Measurements from ENCODE around the gene STKLD1. TPM values are rescaled to one million over a fixed set of nuclear protein-coding genes. Genes with fewer than 3 reads are reported as not detected.

The STKLD1 gene
- total and polyA plus RNA-seq, 4 donors: 1.2 to 7.5 (median 3.0) TPM

DNA sequence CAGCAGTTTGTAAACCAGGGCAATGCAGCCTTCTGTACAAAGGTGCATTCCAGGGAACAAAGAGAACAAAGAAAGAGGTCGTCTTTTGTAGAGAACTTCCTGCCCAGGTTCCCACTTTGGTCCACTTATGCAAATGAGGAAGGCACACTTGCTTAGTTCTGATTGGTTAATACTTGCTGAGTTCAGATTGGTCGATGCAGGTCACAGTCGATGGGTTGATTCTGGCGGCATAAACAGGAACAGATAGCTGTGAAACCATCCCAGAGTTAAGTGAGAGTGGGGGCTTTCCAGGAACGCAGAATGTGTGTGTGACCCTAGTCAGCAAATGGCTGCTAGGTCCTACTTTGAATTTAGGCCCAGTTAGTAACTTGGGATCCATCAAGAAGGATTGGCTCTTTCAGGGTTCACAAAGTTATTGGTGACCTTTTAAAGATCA, 44.2 kb downstream of the STKLD1 start:
- Histone ChIP-seq H3K4me1 (ENCODE audit: control insufficient read depth, insufficient read depth, low read length) (peaks cover 28% of the 10 kb centered on the region), H3K27ac (ENCODE audit: low read depth, low read length) (no peak overlapping the region), H3K9me3 (ENCODE audit: control insufficient read depth, insufficient read depth, low read length) (no peaks in the 10 kb centered on the region), H3K36me3 (ENCODE audit: control insufficient read depth, insufficient read depth, low read length) (peaks cover 17% of the 10 kb centered on the region), H3K4me3 (ENCODE audit: low read depth, low read length) (no peak overlapping the region), H3K27me3 (ENCODE audit: control insufficient read depth, insufficient read depth, low read length) (no peaks in the 10 kb centered on the region)
- no peak for DNase-seq (ENCODE audit: low read depth in 4 of 6, low spot score in 6 of 6)
- 70% methylated on average over 5 of the region's 5 CpGs for WGBS (ENCODE audit: insufficient coverage)

DNA sequence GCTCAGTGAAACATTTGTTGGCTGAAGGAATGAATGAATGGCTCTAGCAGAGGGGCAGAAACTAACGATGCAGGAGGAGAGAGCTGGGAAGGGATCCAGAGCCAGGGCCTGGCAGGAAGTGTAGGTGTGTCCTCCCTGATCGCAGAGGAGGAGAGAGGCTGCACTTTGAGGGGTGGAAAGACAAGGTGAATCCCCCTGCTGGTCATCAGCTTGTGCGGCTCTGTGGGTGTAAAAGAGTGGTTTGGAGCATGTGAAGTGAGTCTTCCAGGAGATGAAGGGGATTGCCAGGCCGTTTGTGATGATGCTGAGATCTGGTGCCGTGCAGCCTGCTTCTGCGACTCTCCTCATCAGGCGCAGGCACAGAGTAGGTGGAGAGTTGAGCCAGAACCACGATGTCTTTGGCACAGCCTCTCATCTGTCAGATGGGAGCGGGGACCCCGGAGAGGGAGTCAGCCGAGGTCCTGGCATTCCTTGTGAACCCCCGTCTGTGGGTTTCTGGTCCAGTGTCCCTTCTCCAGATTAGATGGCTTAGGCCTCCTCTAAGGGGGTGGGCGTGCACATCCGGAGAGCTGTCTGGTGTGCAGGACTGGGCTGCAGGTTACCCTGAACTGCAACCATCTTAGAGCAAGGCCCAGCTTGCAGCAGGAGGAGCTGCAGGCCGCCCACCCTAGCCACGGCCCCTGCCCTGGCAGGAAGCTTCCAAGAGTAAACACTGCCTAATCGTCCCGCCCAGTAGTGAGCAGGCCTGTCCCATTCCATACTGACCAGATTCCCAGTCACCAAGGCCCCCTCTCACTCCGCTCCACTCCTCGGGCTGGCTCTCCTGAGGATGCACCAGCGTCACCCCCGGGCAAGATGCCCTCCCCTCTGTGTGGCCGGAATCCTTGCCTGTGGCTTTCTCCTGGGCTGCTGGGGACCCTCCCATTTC, 45.7 kb downstream of the STKLD1 start, which contains the start of gene ADAMTS13:
Gene ADAMTS13, plus strand, starts transcription at position 753 of the 928 bp plus-strand sequence. Its CDS starts 77 bp downstream, at position 830.
- no peak for DNase-seq (ENCODE audit: low read depth in 4 of 6, low spot score in 6 of 6)
- H3K4me3 ChIP-seq (ENCODE audit: low read depth, low read length): no peak within 1 kb of the TSS
- peaks cover 20% of the 10 kb centered on the region for H3K4me1 ChIP-seq (ENCODE audit: control insufficient read depth, insufficient read depth, low read length)
- peaks cover 26% of the 10 kb centered on the region for H3K36me3 ChIP-seq (ENCODE audit: control insufficient read depth, insufficient read depth, low read length)
- peaks cover 3% of the 10 kb centered on the region for H3K27me3 ChIP-seq (ENCODE audit: control insufficient read depth, insufficient read depth, low read length)
- 51% methylated on average over 23 of the region's 23 CpGs for WGBS (ENCODE audit: insufficient coverage)
- H3K9me3 ChIP-seq (ENCODE audit: control insufficient read depth, insufficient read depth, low read length): no peaks in the 10 kb centered on the region
- no peak within 1 kb of the TSS for H3K27ac ChIP-seq (ENCODE audit: low read depth, low read length)

DNA sequence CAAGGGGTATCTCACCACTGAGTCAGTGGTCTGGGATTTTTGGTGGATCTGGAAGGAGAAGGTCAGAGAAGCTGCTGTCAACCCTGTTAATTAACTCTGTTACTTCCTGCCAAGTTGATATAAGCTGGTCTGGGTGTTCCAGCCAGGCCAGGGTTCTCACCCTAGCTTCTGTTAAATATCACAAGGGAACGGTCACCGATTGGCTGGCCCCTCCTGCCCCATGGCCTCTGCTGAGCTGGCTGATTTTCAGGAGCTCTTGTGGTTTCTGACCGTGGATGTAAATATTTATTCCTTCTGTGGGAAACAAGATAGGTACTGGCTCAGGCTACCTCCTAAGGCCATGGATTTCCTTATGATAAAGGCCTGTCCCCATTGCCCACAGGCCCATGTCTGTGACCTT, 47.0 kb downstream of the STKLD1 start:
- 89% methylated on average over 3 of the region's 3 CpGs for WGBS (ENCODE audit: insufficient coverage)
- H3K36me3 ChIP-seq (ENCODE audit: control insufficient read depth, insufficient read depth, low read length): peaks cover 26% of the 10 kb centered on the region
- no peak overlapping the region for H3K4me3 ChIP-seq (ENCODE audit: low read depth, low read length)
- H3K4me1 ChIP-seq (ENCODE audit: control insufficient read depth, insufficient read depth, low read length): peaks cover 12% of the 10 kb centered on the region
- no peak for DNase-seq (ENCODE audit: low read depth in 4 of 6, low spot score in 6 of 6)
- H3K27ac ChIP-seq (ENCODE audit: low read depth, low read length): no peak overlapping the region
- H3K9me3 ChIP-seq (ENCODE audit: control insufficient read depth, insufficient read depth, low read length): no peaks in the 10 kb centered on the region
- H3K27me3 ChIP-seq (ENCODE audit: control insufficient read depth, insufficient read depth, low read length): peaks cover 16% of the 10 kb centered on the region

DNA sequence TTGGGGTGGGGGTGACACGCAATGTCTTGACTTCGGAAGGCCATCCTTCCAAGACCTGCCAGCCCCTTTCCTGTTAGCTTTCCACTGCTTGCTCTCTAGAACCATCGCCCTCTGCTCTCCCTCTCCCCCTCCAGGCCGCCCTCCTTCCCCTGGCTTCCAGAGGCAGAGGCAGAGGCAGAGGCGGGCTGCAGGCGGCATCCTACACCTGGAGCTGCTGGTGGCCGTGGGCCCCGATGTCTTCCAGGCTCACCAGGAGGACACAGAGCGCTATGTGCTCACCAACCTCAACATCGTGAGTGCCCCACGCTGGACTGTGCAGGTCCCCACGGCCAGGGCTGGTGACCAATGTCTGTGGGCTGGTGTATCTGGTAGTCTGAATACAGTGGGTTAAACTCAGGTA, 48.0 kb downstream of the STKLD1 start:
- 87% methylated on average over 8 of the region's 12 CpGs for WGBS (ENCODE audit: insufficient coverage)
- H3K27me3 ChIP-seq (ENCODE audit: control insufficient read depth, insufficient read depth, low read length): peaks cover 18% of the 10 kb centered on the region

DNA sequence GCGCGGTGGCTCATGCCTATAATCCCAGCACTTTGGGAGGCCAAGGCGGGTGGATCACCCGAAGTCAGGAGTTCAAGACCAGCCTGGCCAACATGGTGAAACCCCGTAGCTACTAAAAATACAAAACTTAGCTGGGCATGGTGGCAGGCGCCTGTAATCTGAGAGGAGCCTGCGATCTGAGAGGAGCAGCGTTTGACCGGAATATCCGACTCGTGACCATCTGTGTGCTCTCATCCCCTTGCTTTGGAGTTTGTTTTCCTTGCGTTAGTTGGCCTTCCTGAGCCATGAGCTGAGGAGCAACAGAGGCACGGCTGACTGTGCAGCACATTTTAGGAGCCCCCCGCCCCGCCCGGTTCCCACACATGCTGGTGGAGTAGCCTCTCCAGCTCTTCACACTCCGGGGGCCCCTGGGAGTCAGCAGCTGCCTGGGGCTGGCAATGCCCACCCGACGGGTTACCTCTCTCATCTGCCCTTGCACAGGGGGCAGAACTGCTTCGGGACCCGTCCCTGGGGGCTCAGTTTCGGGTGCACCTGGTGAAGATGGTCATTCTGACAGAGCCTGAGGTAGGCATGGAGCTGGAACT, 49.0 kb downstream of the STKLD1 start:
- Histone ChIP-seq H3K4me1 (ENCODE audit: control insufficient read depth, insufficient read depth, low read length) (peaks cover 3% of the 10 kb centered on the region), H3K4me3 (ENCODE audit: low read depth, low read length) (no peak overlapping the region), H3K27ac (ENCODE audit: low read depth, low read length) (no peak overlapping the region), H3K36me3 (ENCODE audit: control insufficient read depth, insufficient read depth, low read length) (peaks cover 26% of the 10 kb centered on the region), H3K9me3 (ENCODE audit: control insufficient read depth, insufficient read depth, low read length) (no peaks in the 10 kb centered on the region), H3K27me3 (ENCODE audit: control insufficient read depth, insufficient read depth, low read length) (peaks cover 18% of the 10 kb centered on the region)
- no peak for DNase-seq (ENCODE audit: low read depth in 4 of 6, low spot score in 6 of 6)
- WGBS (ENCODE audit: insufficient coverage): 91% methylated on average over 22 of the region's 22 CpGs

More for the DNA sequence above, 48.0 kb downstream of the STKLD1 start:
- DNase-seq (ENCODE audit: low read depth in 4 of 6, low spot score in 6 of 6): no peak
- H3K36me3 ChIP-seq (ENCODE audit: control insufficient read depth, insufficient read depth, low read length): peaks cover 26% of the 10 kb centered on the region
- H3K9me3 ChIP-seq (ENCODE audit: control insufficient read depth, insufficient read depth, low read length): no peaks in the 10 kb centered on the region
- H3K27ac ChIP-seq (ENCODE audit: low read depth, low read length): no peak overlapping the region
- peaks cover 3% of the 10 kb centered on the region for H3K4me1 ChIP-seq (ENCODE audit: control insufficient read depth, insufficient read depth, low read length)
- H3K4me3 ChIP-seq (ENCODE audit: low read depth, low read length): no peak overlapping the region

DNA sequence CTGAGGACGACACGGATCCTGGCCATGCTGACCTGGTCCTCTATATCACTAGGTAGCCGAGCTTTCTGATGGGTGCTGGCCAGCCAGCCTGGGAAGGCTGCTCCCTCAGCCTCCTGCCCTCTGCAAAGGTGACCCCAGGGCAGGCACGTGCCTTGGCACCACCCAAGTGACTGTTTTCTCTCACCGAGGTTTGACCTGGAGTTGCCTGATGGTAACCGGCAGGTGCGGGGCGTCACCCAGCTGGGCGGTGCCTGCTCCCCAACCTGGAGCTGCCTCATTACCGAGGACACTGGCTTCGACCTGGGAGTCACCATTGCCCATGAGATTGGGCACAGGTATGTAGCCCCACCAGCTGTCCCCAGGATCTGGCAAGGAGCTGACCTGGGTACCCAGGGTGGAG, 49.8 kb downstream of the STKLD1 start:
- peaks cover 3% of the 10 kb centered on the region for H3K4me1 ChIP-seq (ENCODE audit: control insufficient read depth, insufficient read depth, low read length)
- peaks cover 19% of the 10 kb centered on the region for H3K27me3 ChIP-seq (ENCODE audit: control insufficient read depth, insufficient read depth, low read length)
- no peaks in the 10 kb centered on the region for H3K9me3 ChIP-seq (ENCODE audit: control insufficient read depth, insufficient read depth, low read length)
- no peak overlapping the region for H3K4me3 ChIP-seq (ENCODE audit: low read depth, low read length)
- 88% methylated on average over 11 of the region's 11 CpGs for WGBS (ENCODE audit: insufficient coverage)
- peaks cover 26% of the 10 kb centered on the region for H3K36me3 ChIP-seq (ENCODE audit: control insufficient read depth, insufficient read depth, low read length)
- DNase-seq (ENCODE audit: low read depth in 4 of 6, low spot score in 6 of 6): no peak
- no peak overlapping the region for H3K27ac ChIP-seq (ENCODE audit: low read depth, low read length)

DNA sequence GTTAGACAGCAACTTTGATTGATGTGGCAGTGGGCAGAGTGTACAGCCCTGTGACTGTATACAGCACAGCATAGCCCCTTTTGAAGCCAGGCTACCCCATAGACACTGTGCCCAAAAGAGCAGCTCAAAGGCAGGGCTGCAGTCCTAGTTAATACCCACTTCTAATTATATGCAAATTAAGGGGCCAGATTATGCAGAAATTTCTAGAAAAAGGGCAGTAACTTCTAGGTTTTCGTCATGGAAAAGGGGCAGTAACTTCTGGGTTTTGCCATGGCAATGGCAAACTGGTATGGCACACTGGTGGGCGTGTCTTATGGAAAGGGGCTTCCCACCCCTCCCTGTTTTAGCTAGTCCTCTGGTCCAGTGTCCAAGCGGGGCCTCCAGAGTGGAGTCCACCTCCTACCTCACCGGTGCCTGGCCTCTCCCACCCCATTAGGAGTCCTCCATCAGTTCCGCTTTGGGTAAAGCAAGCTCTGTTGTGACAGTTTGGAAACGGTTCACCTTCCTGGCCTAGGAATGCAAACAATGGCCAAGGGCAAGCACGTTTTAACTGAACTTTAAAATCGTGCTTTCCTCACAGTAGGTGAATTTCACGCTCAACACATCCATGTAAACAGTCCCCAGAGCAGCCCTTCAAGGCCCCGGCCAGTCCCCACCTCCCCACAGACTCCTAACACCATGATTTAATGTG, 51.6 kb downstream of the STKLD1 start:
- Histone ChIP-seq H3K36me3 (ENCODE audit: control insufficient read depth, insufficient read depth, low read length) (peaks cover 26% of the 10 kb centered on the region), H3K4me3 (ENCODE audit: low read depth, low read length) (no peak overlapping the region), H3K9me3 (ENCODE audit: control insufficient read depth, insufficient read depth, low read length) (no peaks in the 10 kb centered on the region), H3K27me3 (ENCODE audit: control insufficient read depth, insufficient read depth, low read length) (peaks cover 19% of the 10 kb centered on the region), H3K27ac (ENCODE audit: low read depth, low read length) (no peak overlapping the region), H3K4me1 (ENCODE audit: control insufficient read depth, insufficient read depth, low read length) (peaks cover 3% of the 10 kb centered on the region)
- no peak for DNase-seq (ENCODE audit: low read depth in 4 of 6, low spot score in 6 of 6)
- 59% methylated on average over 7 of the region's 10 CpGs for WGBS (ENCODE audit: insufficient coverage)

DNA sequence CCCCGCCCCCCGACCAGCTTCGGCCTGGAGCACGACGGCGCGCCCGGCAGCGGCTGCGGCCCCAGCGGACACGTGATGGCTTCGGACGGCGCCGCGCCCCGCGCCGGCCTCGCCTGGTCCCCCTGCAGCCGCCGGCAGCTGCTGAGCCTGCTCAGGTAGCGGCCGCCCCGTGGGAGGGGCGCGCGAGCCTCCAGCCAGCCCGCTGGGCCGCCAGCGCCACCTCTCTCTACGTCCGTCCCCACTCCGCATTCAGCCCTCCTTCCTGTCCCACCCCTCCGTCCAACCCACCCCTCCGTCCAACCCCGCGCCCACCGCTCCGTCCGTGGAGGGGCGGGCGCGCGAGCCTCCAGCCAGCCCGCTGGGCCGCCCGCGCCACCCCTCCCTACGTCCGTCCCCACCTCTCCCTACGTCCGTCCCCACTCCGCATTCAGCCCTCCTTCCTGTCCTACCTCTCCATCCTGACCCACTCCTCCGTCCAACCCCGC, 52.5 kb downstream of the STKLD1 start:
- Histone ChIP-seq H3K9me3 (ENCODE audit: control insufficient read depth, insufficient read depth, low read length) (no peaks in the 10 kb centered on the region), H3K36me3 (ENCODE audit: control insufficient read depth, insufficient read depth, low read length) (peaks cover 30% of the 10 kb centered on the region), H3K4me1 (ENCODE audit: control insufficient read depth, insufficient read depth, low read length) (peaks cover 3% of the 10 kb centered on the region), H3K4me3 (ENCODE audit: low read depth, low read length) (no peak overlapping the region), H3K27ac (ENCODE audit: low read depth, low read length) (no peak overlapping the region), H3K27me3 (ENCODE audit: control insufficient read depth, insufficient read depth, low read length) (peaks cover 19% of the 10 kb centered on the region)
- DNase-seq (ENCODE audit: low read depth in 4 of 6, low spot score in 6 of 6): no peak
- 1% methylated on average over 50 of the region's 57 CpGs for WGBS (ENCODE audit: insufficient coverage)

DNA sequence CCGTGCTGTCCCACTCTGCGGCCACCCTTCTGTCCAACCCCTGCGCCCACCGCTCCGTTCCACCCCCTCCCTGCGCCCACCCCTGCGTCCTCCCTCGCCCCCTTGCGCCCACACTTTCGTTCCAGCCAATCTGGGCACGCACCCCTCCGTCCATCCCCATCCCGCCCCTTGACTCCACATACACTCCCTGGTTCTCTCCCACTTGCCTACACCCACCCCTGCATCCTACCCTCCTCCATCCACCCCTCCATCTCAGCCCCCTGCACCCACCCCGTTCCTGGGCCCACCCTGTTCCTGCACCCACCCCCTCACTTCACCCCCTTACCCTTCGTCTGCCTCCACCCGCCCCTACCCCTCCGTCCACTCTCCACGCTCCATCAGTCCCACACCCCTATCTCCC, 53.0 kb downstream of the STKLD1 start:
- peaks cover 19% of the 10 kb centered on the region for H3K27me3 ChIP-seq (ENCODE audit: control insufficient read depth, insufficient read depth, low read length)
- H3K4me1 ChIP-seq (ENCODE audit: control insufficient read depth, insufficient read depth, low read length): peaks cover 3% of the 10 kb centered on the region
- peaks cover 26% of the 10 kb centered on the region for H3K36me3 ChIP-seq (ENCODE audit: control insufficient read depth, insufficient read depth, low read length)
- WGBS (ENCODE audit: insufficient coverage): 3% methylated on average over 15 of the region's 18 CpGs
- no peak for DNase-seq (ENCODE audit: low read depth in 4 of 6, low spot score in 6 of 6)
- no peak overlapping the region for H3K4me3 ChIP-seq (ENCODE audit: low read depth, low read length)
- no peak overlapping the region for H3K27ac ChIP-seq (ENCODE audit: low read depth, low read length)
- no peaks in the 10 kb centered on the region for H3K9me3 ChIP-seq (ENCODE audit: control insufficient read depth, insufficient read depth, low read length)

Data from spinal cord (tissue), 10 donors.